ENCODE measurements around the gene SRSF4.
A peak's percentile ranks its signal among the peaks of the same experiment; 100 is the strongest.
"Not testable (repeated sequence)": the region's sequence is repeated elsewhere in the genome, so short reads cannot be mapped to it uniquely, and the experiment has no call there.

The SRSF4 gene

DNA sequence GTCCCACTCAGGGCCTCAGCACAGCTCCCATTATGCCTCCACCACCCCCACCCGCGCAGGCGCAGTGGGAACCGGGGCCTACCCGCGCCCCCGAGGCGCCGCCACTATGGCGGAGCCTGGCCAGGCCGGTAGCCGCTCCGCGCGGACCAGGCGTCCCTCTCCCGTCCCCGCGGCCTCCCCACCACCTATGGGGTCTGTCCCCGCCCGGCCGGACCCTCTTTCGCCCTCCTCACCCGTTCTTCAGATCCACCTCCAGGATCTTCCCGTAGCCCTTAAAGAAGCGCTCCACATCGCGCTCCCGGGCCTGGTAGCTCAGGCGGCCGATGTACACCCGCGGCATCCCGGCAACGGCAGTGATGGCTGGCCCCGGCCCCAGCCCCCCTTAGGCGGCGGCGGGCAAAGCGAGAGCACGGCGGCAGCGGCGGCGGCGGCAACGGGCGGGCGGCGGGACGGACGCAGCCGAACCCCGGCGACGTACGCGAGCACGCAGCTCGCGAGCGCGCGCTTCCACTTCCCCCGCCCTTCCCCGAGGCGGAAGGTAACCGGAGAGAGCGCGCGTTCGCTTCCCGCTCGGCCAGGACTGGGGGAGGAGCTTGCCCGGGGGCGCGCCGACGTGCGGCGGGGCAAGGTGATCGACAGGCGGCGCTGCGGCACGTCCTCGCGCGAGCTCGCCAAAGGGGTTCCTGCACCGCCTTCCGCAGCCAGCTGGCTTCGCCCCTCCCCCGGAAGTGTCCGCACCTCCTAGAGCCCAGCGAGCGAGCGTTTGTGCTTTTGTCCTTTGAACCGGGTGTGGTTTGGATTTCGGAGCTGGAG lies at the start of gene SRSF4:
SRSF4 (minus strand) TSS at position 488 of the 813 bp plus-strand sequence; CDS start at position 340, 148 bp downstream.
- DNase-seq (ENCODE audit: low read depth in 2 of 2) = peak; percentile 93 to 98

DNA sequence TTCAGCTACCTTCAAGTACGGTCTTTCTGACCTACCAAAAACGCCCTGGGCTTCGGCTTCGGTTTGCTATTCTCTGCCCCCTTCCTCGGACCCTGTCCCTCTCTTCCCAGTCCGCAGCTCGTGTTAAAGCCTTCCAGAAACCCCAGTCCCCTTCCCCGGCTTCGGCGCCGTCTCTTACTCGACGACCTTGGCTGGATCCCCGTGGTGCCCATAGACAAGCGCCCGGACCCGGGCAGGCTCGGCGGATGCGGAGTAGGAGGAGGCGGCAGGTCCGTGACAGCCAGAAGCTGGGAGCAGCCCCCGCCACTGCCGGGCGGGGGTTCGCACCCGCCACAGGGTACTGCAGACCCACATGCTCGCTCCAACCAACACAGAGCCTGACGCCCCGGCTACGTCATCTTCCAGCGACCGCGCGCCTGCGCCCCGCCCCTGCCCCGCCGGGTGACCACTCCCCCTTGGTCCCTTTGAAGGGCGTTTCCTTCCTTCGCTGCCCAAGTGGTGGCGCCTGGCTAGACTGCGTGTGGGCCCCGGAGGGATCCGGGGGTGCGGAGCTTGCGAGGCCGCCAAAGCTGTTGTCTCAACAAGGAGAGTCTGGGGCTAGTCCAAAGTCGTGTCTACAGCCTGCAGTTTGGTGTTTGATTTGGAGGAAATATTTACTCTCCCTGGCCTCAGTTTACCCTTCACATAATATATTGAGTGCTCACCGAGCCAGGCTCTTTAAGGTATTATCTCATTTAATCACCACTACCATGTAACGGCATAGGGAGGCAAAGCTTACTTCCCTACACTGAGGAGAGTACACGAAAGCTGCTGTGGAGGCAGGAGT lies 49.1 kb upstream of the SRSF4 start, which contains the start of gene MECR:
MECR (minus strand) TSS at position 382 of the 826 bp plus-strand sequence; CDS start at position 354, 28 bp downstream.
- DNase-seq (ENCODE audit: low read depth in 2 of 2) = peak; percentile 89 to 91

DNA sequence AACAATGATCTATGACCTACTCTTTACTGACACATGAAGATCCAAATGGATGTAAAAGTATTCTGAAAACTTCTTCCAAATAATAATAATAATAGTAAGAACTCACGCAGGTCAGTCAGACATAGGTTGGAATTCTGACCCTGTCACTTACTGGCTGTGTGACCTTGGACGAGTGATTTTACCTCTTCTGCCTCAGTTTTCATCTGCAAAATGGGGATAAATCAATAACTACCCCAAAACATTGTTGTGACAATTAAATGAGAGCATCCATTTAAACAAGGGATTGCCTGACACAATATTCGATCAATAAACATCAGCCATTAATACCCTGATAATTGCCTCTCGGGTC lies 48.5 kb upstream of the SRSF4 start:
- no peak for DNase-seq (ENCODE audit: low read depth in 2 of 2)

DNA sequence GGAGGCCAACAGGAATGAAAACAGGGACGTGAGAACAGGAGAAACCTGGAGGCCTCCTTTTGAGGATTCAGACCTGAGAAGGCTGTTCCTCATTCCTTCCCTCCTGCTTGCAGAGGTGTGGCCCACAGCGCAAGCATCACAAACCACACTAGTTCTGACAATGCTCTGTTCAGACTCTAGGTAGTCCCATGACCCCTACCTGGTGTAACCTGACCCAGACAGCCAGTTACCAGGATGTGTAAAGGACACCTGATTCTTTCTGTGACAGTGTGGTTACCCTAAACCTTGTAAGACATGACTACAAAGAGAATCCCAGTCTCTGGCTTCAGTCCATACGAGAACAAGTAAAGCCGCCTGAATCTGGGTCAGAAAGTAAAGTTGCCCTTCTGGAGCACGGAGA lies 45.8 kb upstream of the SRSF4 start:
- no peak for DNase-seq (ENCODE audit: low read depth in 2 of 2)

DNA sequence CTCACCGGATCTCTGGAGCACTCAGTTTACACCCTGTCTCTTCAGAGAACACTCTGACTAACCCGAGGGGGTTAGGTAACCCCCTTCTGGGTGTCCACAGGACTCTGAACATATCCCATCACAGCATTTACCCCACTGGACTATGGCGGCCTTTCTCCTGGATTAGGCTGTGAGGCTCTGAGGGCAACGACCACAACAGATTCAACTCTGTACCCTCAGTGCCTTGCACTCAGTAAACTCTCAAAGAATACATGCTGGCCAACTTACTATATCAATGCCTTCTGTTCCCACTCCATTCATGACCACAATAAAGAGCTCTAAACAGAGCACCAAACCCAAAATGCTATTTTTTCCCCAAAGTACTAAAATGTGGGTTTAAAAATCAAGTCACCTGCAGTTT lies 43.7 kb upstream of the SRSF4 start:
- no peak for DNase-seq (ENCODE audit: low read depth in 2 of 2)

DNA sequence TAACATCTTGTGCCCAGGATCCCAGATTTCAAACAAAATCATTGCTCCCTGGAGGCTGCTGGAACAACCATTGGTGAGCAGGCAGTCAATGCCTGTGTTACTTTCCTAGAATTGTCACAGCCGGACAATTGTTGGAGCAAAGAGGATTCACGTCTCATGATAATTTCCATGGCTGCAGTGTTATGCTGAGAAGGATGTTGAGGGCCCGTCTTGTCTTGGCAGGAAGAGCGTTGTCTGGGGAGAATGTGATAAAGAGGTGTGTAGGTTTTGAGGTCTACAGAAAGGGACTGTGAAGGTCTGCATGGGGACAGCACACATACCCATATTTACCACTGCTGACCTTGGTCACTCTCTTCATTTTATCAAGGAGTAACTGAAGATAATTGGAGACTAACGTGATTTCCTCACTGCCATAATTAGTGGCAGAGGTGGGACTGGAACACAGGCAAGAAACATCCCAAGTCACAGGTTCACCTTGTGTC lies 42.7 kb upstream of the SRSF4 start:
- DNase-seq (ENCODE audit: low read depth in 2 of 2) = no peak

DNA sequence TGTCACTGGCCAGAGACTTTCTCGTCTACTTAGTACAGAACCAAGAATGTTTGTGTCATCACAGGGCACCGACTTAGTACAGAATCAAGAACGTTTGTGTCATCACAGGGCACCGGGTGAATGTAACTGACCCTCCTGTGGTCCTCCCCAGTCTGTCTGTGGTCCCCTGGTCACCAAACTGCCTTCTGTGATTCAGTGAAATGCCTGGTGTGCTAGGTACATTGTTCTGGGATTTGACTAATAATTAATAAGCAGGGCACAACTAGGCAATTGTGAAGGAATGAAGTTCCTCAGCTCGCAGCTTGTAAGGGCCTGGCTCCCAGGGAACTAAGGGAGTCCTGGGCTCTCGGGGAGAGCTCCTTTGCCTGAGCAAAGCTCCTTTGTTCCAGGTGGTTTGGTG lies 41.8 kb upstream of the SRSF4 start:
- no peak for DNase-seq (ENCODE audit: low read depth in 2 of 2)

DNA sequence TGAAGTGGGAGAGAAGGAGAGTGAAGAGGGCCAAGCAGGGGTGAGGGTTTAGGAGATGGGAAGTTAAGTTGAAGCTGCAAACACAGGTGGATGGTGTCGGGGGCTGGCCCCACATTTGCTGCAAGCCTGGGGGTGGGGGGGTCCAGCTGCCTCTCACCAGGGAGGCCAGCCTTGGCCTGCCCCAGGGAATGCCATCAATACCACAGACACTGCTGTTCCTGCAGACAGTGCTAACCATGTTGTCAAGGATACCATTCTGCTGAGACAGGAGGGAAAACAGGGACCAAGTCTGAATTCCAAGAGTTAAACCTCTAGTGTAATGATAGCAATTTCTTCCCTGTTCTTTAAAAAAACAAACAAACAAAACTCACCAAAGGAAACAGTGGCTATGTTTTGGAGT lies 41.0 kb upstream of the SRSF4 start:
- no peak for DNase-seq (ENCODE audit: low read depth in 2 of 2)

DNA sequence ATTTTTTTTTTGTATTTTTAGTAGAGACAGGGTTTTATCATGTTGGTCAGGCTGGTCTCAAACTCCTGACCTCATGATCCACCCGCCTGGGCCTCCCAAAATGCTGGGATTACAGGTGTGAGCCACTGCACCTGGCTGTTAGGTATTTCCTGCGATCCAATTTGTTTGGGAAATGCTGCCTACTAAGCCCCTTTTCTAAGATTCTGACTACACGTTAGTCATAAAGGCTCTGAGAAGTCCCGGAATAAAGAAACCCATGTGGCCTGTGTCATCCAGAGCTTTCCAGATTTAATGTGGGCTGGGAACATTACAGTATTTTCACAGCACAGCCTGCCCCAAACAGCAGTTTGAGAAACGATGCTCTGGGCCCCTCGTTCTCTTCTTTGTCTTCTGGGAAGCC lies 40.6 kb upstream of the SRSF4 start:
- DNase-seq (ENCODE audit: low read depth in 2 of 2) = not testable (repeated sequence)

DNA sequence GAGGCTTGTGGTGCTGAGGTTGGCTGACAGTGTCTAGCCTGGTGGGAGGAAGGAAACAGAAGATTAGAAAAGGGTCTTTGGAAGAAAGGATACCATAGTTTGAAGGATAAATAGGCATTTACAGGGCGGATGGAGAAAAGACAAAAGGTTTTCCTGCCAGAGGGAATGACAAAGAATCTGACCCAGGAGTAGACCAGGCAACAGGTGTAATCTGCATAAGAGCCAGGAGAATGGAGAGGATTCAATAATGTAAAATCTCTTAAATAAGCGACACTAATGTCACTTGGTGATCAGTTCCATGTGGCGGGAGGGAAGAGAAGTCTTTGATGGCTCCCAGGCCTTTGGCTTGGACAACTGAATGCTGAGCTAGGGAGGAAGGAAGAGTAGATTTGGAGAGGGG lies 39.6 kb upstream of the SRSF4 start:
- DNase-seq (ENCODE audit: low read depth in 2 of 2) = no peak

DNA sequence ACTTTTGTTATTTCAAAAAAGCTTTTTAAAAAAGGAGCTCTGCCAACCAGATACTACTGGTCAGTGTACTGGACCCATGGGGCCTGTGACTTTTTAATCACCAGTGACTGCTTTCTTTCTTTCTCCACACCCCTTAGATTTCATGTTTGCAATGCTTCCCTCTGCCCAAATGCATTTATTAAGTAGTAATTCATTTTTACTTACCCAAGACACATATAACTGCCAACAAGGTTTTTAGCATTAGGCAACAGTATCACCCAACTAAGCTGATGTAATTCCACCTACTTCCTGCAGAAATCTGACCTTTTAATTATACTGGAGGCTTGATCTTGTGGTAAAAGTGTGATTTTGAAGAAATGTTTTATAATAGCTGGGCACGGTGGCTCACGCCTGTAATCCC lies 36.5 kb upstream of the SRSF4 start:
- DNase-seq (ENCODE audit: low read depth in 2 of 2) = no peak

DNA sequence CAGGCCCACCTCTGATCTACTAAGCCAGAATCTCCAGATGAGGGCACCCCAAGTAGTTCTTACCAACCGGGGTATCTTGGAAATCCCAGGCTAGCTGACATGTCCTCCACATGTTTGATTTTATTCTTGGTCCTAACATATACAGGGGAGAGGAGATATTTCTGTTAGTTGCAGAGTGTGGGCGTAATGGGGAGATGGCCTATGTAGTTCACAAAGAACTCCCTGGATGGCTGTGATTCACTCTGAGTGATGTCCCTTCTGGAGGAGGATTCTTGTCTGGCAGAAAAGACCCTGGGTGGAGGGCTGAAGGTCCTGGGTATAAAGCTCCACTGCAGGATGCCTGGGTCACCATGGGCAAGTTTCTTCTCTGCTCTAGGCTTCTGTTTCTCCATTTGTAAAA lies 35.9 kb upstream of the SRSF4 start:
- DNase-seq (ENCODE audit: low read depth in 2 of 2) = no peak

DNA sequence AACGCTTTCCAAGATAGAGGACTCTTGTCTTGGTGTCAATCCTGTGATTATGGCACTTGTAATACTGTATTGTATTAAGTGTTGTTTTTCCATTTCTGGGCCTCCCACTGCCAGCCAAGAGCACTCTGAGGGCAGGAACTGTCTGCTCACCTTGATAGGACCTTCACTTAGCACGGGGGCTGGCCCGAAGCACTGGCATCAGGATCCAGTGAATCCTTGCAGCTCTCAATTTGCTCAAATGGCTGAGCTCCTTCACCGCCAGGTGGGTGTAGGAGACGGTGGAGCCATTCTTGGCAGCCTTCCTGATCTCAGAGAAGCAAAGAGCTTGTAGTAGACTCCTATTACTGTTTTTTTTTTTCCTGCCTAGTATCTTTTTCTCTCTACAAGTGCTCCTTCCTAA lies 31.4 kb upstream of the SRSF4 start:
- no peak for DNase-seq (ENCODE audit: low read depth in 2 of 2)

DNA sequence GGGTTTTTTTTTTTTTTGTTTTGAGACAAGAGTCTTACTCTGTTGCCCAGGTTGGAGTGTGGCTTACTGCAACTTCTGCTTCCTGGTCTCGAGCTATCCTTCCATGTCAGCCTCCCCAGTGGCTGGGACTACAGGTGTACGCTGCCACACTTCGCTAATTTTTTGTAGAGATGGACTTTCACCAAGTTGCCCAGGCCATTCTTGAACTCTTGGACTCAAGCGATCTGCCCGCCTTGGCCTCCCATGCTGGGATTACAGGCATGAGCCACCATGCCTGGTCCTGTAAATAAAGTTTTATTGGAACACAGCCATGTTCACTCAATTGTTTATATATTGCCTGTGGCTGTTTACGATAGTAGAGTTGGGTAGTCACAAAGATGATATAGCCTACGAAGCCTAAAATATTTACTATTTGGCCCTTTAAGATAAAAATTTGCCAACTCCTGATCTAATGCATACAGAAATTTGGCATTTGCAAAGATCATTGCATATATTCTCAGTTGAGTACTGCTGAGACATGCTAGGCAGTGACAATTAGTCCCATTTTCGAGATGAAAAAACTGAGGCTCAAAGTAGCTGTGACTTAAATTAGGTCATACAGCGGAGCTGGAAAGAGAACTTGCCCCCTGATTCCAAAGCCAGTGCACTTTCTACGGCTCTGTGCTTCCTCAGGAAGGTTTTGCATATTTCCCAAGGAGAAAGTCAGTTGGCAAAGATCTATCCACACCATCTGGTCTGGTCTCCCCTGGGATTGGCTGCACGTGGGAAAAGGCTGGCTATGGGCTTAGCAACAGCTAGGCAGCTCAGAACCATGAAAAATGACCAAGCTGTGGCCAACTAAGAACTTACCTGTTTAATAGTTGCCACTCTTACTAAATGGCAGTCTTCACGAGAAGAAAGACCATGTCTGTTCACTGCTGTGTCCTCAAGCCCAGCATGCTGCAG lies 29.7 kb upstream of the SRSF4 start:
- DNase-seq (ENCODE audit: low read depth in 2 of 2) = no peak

DNA sequence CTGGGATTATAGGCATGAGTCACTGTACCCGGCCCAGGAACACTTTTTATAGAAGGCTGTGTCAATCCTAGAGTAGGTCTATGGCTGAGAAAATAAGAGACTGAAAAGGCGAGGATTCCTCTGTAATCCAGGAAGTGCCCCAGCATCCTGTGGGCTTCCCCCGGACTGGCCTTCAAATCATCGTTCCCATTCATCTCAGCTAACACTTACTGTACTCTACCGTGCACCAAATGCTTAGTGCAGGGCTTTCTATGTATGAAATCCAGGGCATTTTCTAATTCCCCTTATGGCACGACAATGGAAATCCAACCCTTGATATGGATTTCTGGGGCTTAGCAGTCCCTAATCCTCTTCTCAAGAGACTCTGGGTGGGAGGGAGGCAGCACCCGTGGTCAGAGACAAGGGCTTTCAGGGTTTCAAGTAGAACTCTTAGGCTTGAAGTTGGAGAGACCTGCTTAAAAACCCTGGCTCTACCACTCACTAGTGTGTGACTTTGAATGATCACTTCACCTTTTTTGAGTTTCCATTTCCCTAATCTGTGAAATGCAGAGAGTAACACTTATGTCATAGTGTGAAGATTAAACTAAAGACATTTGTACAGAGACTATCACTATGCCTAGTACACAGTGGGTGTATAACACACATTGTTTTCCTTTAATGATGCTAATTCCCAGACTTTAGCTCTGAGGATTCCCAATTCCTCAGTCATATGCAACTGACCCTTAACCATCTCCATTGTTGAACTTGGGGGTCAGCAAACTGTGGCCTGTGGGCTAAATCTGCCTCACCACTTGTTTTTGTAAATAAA lies 28.8 kb upstream of the SRSF4 start:
- no peak for DNase-seq (ENCODE audit: low read depth in 2 of 2)

DNA sequence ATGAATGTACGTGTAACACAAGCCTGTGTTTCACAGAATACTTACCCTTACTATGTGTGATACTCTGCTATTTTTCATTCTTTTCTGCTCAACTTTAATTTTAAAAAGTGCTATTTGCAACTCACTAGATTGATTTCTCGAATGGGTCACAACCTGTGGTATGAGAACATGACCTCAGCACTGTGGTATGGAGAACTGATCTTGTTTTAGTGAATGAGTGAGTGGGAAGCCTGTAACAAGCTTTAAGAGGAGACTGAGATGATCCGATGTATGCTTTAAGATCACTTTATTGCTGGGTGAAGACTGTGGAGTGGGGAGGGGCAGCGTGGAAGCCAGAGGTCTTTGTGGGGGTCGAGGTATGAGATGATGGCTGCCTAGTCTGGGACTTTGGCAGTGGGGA lies 27.5 kb upstream of the SRSF4 start:
- no peak for DNase-seq (ENCODE audit: low read depth in 2 of 2)

DNA sequence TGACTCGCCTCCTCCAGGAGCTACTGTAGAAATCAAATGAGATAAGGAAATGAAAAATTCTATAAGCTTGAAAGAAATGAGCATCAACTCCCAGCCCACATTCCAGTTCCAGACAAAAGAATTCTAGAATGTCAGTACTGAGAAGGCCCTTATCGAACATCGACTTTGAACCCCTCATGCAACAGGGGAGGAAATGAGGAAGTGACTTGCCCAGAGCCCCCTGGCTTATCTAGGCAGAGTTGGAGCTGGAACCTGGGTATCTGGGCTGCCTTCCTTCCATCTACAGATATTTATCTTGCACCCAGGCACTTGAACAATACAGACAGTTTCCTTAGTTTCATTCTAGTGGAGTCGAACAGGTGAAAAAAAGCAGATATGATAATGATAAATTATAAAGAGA lies 26.7 kb upstream of the SRSF4 start:
- no peak for DNase-seq (ENCODE audit: low read depth in 2 of 2)

DNA sequence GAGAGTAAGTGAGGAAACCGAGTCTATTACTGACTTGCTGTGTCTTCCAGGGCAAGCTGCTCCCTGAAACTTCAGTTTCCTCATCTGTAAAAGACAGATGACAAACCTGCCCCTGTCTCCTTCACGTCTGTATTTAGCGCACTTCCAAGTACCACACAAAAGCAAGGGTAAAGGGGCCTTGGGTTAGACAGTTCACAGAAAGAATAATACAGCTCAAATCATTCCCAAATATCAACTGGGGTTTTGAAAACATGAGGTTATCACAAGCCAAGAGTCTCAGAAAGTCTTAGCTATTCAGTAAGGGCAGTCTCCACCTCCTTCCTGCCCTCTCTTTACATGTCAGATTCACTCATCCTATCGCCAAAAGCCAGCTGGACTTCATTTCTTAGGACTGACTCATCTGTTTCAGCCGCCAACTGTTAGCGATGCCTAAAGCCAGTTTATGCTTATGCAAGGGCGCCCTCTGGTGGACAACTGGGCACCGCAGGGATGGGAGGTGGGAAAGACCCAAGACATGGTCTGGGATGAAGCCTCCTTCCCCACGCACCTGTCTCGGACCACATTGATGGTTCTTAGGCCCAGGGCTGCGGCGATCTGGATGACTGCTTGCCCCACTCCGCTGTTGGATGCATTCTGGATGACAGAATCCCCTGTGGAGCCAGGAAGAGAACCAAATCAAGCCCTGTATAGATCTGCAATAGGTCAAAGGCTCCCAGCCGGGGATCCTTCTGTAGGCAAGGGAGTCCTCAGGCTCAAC lies 21.1 kb upstream of the SRSF4 start:
- peak; percentile 71 to 84 for DNase-seq (ENCODE audit: low read depth in 2 of 2)

DNA sequence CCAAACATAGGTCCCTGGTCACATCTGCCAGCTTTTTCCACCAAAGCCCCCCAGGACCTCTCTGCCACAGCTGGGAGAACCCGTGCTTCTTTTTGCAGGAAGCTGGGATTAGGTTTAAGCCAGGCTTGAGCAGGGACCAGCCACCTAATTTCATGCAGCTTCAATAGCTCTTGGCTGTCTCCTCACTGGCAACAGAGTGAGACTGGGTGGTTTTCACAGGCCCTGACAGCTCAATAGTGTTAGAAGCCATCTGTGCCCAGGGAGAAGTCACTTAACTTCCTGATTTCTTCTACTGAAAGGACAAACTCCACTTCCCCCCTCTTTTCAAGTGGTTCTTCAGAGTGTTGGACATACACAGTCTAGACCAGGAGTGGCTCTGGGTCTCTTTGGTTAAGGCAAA lies 20.4 kb upstream of the SRSF4 start:
- no peak for DNase-seq (ENCODE audit: low read depth in 2 of 2)

DNA sequence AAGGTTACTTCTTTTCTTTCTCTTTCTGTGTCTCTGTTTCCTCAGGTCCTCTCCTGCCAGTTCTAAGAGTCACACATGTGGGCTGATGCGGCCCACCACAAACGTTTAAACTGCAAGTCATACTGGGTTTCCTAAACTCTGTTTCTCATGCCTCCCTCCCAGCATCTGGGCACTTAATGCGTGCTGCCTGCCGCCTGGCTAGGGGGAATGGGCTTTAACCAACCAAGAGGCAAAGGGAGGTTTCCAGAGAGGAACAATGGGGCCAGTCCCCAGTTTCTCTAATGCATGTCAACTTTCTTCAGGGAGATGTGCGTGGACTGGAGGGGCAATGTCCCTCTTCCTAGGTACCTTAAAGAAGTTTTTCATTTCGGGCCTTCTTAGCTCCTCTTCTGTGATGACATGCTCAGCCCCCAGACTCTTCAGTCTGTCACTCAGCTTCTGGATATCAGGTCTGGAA lies 19.9 kb upstream of the SRSF4 start:
- no peak for DNase-seq (ENCODE audit: low read depth in 2 of 2)
